ENCODE measurements around the gene MT3. TPM values are rescaled to one million over a fixed set of nuclear protein-coding genes. Genes with fewer than 3 reads are reported as not detected.

MT3 gene
- total RNA-seq, 1 donor from 2014 or later = not detected

DNA sequence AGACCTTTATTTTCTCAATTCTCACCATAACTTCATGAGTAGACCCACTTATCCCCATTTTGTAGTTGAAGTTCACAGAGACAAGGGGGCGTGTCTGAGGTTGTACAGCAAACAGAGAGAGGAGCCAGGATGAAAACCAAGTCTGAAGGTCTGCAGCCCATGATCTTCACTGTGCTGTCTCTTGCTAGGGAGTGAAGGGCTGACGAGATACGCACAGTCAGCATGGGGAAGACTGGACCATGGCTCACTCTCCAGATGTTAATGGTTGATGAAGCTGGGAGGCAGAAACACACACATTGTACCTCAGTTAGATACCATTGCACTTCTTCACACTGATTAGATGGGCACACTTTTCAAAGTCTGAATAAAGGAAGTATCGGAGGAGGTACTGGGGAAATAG lies 30.2 kb upstream of the MT3 start:
- H3K4me3 Mint-ChIP-seq = no peak overlapping the region
- H3K27ac Mint-ChIP-seq (ENCODE audit: unreplicated experiment) = no peak overlapping the region
- H3K36me3 Mint-ChIP-seq (ENCODE audit: low read depth) = no peaks in the 10 kb centered on the region
- H3K9me3 Mint-ChIP-seq = no peaks in the 10 kb centered on the region
- peaks cover 9% of the 10 kb centered on the region for H3K4me1 Mint-ChIP-seq
- no peak for DNase-seq (ENCODE audit: low read depth, low spot score)
- TF ChIP-seq, protein P1, sequence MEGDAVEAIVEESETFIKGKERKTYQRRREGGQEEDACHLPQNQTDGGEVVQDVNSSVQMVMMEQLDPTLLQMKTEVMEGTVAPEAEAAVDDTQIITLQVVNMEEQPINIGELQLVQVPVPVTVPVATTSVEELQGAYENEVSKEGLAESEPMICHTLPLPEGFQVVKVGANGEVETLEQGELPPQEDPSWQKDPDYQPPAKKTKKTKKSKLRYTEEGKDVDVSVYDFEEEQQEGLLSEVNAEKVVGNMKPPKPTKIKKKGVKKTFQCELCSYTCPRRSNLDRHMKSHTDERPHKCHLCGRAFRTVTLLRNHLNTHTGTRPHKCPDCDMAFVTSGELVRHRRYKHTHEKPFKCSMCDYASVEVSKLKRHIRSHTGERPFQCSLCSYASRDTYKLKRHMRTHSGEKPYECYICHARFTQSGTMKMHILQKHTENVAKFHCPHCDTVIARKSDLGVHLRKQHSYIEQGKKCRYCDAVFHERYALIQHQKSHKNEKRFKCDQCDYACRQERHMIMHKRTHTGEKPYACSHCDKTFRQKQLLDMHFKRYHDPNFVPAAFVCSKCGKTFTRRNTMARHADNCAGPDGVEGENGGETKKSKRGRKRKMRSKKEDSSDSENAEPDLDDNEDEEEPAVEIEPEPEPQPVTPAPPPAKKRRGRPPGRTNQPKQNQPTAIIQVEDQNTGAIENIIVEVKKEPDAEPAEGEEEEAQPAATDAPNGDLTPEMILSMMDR (conservative IDR thresholded peaks at IDR 0.05) = no peak
- H3K27me3 Mint-ChIP-seq (ENCODE audit: low read depth) = no peaks in the 10 kb centered on the region

DNA sequence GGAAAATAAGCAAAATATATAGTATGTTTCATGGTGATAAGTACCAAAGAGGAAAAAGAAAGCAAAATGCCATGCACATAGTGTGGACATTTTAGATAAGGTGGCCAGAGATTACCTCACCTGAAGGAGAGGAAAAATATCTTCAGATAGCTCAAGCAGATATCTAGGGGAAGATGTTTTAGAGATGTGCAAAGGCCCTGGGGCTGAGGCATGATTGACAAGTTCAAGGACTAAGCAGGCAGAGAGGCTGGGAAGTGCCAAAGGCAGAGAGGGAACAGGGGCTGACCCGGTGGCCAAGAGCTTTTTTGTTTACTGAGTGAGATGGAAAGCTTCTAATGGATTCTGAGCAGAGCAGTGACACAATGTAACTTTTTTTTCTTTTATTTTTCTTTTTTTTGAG lies 28.9 kb upstream of the MT3 start:
- TF ChIP-seq, protein P1 (conservative IDR thresholded peaks at IDR 0.05) = no peak
- H3K4me1 Mint-ChIP-seq = peaks cover 9% of the 10 kb centered on the region
- H3K36me3 Mint-ChIP-seq (ENCODE audit: low read depth) = no peaks in the 10 kb centered on the region
- no peaks in the 10 kb centered on the region for H3K27me3 Mint-ChIP-seq (ENCODE audit: low read depth)
- no peaks in the 10 kb centered on the region for H3K9me3 Mint-ChIP-seq
- DNase-seq (ENCODE audit: low read depth, low spot score) = no peak
- no peak overlapping the region for H3K4me3 Mint-ChIP-seq
- no peak overlapping the region for H3K27ac Mint-ChIP-seq (ENCODE audit: unreplicated experiment)

- no peak for DNase-seq (ENCODE audit: low read depth, low spot score)
- Mint-ChIP-seq H3K9me3 (no peaks in the 10 kb centered on the region), H3K36me3 (ENCODE audit: low read depth) (no peaks in the 10 kb centered on the region), H3K4me3 (no peak overlapping the region), H3K4me1 (peaks cover 9% of the 10 kb centered on the region), H3K27me3 (ENCODE audit: low read depth) (peaks cover 1% of the 10 kb centered on the region), H3K27ac (ENCODE audit: unreplicated experiment) (no peak overlapping the region)
- TF ChIP-seq, protein P1 (conservative IDR thresholded peaks at IDR 0.05) = no peak
Measured at GRCh38 chr16:56561126-56561525, 28.2 kb upstream of the MT3 start.

GRCh38 chr16:56564793-56565477 lies 24.4 kb upstream of the MT3 start, which contains the start of gene MT4:
MT4 (plus strand) TSS chr16:56565073; CDS start chr16:56565129, 56 bp downstream.
- Mint-ChIP-seq H3K36me3 (ENCODE audit: low read depth) (no peaks in the 10 kb centered on the region), H3K4me1 (peaks cover 9% of the 10 kb centered on the region), H3K9me3 (no peaks in the 10 kb centered on the region), H3K4me3 (no peak within 1 kb of the TSS), H3K27me3 (ENCODE audit: low read depth) (peaks cover 6% of the 10 kb centered on the region), H3K27ac (ENCODE audit: unreplicated experiment) (no peak within 1 kb of the TSS)
- TF ChIP-seq, protein P1 (conservative IDR thresholded peaks at IDR 0.05) = no peak
- DNase-seq (ENCODE audit: low read depth, low spot score) = no peak

GRCh38 chr16:56569971-56570370 lies 19.4 kb upstream of the MT3 start:
- peaks cover 6% of the 10 kb centered on the region for H3K27me3 Mint-ChIP-seq (ENCODE audit: low read depth)
- TF ChIP-seq, protein P1 (conservative IDR thresholded peaks at IDR 0.05) = no peak
- DNase-seq (ENCODE audit: low read depth, low spot score) = no peak
- H3K4me3 Mint-ChIP-seq = no peak overlapping the region
- H3K36me3 Mint-ChIP-seq (ENCODE audit: low read depth) = no peaks in the 10 kb centered on the region
- no peak overlapping the region for H3K27ac Mint-ChIP-seq (ENCODE audit: unreplicated experiment)
- no peaks in the 10 kb centered on the region for H3K4me1 Mint-ChIP-seq
- H3K9me3 Mint-ChIP-seq = peaks cover 5% of the 10 kb centered on the region
